HG03354 (cell line): Measurements from ENCODE around the gene ADPRHL1.

Experiments used
- ATAC-seq: cut with Tn5 transposase; IDR thresholded peaks from one replicate; pipeline ENCODE4 v1.9.1; 2021; ENCODE audit warnings: mild to moderate bottlenecking; ENCODE audit not compliant: unreplicated experiment, poor library complexity, severe bottlenecking

The ADPRHL1 gene

DNA sequence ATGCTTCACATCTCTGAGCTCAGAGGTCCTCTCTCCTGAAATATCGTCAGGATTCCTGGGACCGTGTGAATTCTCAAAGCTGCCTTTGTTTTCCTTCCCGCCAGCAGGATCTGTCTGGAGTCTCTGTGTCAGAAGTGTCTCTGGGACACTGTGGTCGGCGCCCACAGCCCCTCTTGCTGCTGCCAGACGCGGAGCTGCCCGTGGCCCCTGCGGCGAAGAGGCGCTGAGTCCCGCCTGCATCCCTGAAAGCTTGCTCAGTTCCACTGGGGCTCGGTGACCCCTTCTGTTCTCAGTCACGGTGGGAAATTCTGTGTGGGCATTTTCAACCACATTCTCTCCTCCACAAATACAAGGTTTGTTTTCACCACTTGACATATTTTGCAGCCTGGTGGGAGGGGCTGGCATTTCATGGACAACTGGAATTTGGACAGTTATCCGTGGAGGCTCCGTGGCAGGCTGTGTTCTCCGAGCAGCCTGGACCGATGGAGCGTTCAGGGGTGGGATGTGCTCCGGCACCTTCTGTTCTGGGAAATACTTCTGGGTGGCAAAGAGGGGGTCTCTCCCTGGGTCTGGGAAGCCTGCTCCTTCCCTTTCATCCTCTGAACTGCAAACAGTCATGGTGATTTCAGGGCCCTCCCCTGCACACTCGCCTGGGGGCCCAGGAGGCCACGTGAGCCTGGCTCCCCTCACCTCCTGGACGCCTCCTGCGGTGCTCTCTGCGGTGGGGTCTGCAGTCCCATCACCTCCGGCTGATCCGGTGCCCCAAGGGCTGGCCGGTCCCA is 46.8 kb downstream of the ADPRHL1 start:
- ATAC-seq: no peak

DNA sequence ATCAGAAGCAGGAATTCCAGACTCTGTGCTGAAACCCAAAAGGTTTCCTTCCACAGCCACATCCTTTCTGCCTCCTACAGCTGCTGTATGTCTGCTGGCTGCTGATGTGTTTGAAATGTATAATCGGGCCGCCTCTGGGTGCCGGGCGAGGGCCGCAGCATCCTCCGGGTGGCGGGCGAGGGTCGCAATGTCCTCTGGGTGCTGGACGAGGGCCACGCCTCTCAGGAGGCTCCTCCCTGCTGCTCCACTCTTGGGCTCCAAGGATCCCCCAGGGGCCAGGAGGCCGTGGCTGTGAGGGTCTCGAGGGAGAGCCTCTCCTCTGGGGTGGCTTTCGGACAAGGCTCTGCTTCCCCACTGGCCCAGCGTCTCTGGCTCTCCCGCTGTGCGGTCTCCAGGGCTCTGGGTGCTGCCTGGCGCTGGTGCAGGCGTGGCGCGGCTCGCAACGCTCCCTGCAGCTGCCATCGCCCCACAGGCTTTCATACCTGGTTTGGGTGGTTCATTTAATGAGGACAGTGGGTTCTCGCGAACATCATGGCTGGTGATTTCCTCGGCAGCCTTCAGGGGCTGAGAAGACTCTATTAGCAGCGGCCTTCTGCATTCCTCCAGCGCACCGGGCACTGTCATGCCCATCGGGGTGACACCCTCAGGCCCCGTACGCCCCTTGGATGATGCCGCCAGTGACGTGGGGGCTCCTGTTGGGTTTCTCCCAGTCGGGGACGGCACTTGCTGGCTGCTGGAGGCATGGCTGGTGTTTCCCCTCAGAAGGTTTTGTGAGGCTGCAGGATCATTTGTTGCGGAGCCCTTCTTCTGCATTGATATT is 47.6 kb downstream of the ADPRHL1 start:
- ATAC-seq: no peak

DNA sequence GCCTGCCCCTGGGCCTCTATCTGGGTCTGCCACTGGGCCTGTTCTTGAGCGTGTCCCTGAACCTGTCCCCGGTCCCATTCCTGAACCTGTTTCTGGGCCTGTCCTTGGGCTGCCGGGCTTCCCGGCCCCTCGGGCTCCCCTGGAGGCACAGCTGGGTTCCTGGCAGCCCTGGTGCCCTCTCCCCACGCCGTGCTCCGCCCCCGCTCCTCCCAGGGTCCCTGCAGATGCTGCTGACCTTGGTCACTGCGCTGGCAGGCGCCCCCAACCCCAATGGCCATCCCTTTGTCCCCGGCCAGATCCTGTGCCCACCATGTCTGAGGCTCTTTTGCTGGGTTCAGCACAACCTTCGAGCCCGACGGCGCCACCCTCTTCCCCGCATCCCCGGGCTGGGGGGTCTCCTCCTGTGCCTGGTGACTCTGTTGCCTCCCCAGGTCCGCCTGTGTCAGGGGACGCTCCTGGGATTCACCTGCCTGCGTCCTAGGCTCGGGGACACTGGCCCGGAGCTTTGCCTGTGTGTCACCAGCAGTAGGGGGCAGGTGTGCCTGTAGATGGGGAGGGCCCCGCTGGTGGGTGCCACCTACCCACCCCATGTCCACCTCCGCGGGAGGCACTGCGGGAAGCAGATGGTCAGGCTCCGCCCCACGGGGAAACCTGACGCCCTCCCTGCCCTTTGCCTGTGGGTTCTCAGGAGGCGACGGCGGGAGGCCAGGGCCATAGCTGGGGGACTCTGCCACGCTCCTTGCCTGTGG is 48.4 kb downstream of the ADPRHL1 start:
- ATAC-seq: no peak

DNA sequence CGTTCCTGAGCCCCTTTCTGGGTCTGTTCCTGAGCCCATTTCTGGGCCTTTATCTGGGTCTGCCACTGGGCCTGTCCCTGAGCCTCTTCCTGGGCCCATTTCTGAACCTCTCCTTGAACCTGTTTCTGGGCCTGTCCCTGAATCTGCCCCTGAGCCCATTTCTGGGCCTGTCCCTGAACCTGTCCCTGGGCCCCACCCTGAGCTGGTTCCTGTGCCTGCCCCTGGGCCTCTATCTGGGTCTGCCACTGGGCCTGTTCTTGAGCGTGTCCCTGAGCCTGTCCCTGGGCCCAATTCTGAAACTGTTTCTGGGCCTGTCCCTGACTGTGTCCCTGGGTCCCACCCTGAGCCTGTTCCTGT is 48.9 kb downstream of the ADPRHL1 start:
- no peak for ATAC-seq

DNA sequence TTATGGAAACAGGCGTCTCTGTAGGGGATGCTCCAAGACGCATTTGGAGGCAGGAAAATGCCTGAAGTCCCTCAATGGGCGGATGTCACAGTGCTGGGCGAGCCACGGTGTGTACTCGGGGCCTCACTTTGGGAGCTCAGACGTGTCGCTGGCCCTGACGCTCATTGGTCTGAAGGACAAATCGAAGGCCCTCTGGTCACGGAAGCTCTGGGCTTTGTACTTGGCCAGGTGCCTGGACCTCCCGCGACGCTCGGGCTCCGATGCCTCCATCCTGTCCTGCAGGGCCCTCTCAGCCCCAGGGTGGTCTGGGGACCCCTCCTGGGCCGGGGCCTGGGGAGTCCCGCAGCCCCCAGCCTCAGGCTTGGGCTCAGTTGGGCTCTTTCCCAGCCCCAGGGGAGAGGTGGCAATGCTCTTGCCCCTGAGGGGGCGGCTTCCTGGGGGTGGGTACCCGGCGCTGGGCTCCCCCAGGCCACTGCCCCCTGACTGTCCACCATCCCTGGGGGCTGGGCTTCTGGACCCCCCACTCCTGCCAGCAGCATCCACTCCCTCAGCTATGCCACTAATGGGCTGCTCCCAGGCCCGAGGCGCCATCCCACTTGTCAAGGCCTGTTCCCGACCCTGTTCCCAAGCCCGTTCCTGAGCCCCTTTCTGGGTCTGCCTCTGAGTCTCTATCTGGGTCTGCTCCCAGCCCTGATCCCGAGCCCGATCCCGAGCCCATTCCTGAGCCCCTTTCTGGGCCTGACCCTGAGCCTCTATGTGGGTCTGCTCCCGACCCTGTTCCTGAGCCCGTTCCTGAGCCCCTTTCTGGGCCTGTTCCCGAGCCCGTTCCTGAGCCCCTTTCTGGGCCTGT is 49.8 kb downstream of the ADPRHL1 start:
- ATAC-seq: no peak

DNA sequence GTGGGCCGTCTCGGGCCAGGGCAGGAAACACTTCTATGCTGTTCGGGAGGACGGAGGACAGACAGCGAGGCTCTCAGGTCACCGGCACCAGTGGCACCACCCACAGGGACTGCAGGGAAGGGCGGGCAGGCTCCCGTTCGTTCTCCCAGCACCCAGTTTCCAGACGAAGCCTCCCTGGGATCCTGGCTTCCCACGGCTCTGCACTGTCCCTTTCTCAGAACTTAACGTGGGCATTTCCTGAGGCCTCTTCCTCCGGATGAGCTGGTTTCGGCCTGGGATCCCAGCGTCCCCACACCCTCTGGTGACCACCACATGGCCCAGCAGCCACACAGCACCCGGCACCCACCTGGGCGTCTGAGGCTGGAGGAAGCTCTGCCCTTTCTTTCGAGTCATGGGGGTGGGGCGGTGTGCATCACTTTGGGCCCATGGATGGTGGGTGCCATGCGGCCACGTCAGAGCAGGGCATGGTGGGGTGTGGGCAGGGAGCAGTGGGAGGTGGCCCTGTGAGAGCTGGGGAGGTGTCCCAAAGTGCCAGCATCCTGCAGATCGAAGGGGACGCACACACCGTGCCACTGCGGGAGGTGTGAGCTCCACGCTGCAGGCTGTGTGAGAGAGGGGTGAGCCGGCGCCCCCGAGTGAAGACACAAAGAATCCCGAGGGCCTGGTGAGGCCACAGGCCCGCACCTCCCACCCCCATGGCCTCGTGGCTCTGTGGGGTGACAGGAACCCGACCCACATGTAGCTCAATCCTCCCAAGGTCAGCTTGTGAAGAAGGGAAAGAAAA is 50.6 kb downstream of the ADPRHL1 start:
- ATAC-seq: no peak

DNA sequence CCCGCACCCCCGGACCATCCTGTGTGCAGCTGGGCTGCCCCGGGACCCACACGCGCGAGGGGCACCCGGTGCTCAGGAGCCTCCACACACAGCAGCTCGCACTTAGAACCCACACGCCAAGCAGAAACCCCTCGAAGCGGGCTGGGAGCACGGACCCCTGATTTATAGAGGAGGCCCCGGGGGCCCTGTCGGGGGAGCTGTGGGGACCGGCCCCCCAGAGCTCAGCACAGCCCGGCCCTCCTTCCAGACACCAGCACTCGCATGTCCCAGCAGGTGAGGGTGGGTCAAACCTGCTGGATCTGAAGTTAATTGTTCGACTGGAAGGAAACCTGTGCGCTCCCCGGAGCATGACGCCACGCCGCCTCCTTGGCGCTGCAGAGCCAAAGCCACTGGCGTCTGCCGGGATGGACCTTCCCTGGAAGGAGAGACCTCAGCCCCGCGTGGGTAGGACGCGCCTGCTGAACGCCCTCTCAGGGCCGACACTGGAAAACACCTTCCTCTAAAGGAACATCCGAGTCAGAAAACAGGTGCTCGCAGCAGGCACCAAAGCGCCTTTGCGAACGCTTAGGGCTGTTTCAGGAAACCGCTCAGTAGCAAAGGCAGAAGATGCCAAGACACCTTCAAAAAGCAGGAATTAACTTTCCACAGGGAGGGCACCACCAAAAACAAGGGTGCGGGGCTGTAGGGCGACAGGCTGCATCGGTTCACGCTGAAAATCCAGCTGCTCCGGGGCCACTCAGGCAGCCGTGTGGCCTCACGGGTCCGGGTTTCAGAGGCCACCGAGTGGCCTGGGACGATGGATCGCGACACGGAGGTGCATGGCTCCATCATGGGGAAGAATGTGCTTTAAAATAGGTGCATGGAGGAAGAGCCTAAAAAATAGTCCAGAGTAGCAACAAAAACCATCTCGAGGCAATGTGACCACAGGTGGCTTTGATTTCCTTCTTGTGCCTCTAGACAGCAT is 51.6 kb downstream of the ADPRHL1 start:
- no peak for ATAC-seq

DNA sequence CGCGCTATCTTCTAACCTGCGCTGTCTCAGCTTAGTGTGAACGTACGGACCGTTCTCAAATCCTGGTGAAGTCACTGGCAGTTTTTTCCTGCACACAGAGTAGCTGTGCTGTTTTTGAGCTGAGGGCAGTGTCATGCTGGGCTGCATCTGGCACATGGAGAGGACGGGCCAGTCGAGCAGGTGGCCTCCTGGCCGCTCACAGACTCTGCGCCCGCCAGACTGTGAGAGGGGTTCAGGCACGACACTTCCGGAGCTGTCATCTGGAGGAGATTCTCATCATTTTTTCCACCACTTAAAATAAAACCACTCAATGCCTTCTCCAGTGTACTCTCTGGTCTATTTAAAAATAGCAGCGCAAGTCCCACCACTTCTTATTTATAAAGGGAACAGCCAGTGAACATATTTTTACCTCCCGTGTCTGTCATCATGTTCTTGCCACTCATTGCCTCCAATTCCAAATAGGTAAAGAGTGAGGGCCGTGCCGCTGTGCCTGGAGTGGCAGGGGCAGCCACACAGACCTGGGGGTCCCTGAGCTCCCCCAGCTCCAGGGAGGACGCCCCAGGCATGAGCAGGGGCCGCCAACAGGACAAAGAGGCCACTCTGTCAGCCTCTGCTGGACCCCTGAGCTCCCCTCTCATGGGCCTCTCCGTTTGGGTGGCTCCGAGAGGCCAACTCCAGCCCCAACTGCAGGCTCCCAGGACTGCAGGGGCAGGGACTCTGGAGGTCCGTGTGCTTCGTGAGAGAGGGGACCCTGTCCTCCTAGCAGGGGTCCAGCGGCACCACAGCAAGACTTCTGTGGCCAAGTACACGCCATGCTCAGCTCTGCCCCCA is 52.5 kb downstream of the ADPRHL1 start:
- ATAC-seq: no peak

DNA sequence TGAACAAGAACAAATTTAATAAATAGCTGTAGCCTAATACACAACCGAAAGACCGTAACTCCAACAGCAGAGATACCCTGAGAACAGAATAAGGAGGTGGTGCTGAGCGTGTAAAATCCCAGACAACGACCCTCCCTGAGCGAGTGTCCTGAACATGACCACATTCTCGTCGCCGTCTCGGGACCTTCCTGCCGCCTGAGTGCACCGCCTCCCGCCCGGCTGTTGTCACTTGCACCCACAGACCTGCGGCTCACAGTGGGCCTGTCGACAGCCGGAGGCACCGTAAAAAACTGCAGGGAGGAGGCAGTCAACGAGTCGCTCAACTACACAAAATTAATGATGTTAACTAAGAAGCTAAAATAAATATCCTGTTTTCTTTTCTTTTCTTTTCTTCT is 53.5 kb downstream of the ADPRHL1 start:
- ATAC-seq: no peak

DNA sequence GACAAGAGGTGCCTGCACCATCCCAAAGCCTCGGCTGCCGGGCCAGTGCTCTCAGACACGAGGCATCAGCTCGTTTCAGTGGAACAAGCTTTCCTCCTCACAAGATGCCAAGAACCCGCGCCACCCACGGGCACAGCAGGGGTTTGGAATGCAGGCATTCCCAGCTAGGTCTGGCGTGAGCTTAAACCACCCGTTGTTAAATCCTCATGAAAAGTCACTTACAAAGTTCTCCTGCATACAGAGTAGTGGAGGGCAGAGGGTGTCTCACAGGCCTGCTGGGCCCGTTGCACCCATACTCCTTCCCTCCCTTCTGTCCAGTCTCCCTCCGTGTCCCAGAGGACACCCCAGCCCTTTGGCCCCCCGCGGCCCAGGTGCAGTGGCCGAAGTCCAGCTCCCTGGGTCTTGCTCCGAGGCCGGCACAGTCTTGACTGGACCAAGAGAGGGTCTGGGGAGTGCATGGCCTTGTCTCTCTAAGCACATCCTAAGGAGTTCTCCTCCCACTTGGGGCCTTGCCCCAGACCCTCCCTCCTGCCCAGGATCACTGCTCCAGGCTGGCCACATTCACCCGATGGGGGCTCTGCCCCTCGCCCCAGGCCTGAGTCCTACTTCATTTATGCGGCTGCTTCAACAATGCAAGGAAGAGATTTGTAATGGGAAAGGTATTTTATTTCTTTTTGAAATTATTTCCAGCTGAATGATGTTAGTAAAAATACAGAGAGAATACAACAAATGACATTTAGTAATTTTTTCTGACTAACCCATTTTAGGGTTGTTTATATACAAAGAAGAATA is 54.1 kb downstream of the ADPRHL1 start:
- ATAC-seq: no peak

DNA sequence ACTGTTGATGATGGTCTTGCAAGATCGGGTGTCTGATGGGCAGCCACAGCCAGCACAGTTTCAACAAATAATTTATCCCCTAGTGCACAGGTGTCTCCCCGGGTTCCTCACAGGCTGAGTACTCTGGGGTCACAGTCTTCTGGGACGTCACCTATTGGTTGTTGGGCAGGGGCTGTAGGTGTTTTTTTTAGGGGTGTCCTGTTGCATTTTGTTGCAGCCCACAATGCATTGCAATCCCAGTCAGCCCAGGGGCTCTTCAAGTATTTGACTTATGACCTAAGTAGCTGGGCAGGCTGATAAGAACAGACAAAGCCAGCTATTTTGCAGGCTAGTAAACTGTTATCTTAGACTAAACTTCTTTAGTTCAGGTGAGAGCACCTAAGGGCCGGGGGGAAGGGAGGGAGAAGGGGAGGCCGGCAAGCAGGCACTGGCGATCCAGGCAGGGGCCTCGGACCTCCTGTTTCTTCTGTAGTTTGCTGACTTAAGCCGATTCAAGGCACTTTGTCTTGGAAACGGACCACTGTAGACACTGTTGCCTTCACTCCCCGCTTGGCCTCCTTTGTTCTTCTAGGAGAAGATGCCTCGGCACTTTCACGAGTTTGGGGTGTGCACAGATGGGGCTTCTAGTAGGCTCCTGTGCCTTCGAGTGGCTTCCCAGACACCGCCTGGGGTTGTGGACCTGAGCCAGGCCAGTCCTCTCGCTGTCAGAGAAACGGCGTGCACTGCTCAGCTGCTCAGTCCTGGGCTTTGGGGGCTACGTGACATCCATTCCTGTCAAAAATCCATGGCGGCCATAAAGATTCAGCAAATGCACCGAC is 55.5 kb downstream of the ADPRHL1 start:
- no peak for ATAC-seq

DNA sequence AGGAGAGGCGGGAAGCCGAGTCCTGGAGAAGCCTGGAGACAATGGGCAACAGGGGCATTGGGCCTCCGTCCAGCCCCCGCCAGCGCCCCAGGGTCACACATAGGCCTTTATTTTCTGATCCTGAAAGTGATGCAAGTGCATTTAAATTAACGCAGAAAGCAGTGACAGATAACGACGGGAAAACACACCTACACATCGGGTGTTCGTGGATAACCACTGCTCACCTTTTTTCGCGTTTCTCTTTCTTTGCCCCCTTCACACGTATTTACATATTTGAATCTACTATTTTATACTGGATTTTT is 59.0 kb downstream of the ADPRHL1 start:
- no peak for ATAC-seq

DNA sequence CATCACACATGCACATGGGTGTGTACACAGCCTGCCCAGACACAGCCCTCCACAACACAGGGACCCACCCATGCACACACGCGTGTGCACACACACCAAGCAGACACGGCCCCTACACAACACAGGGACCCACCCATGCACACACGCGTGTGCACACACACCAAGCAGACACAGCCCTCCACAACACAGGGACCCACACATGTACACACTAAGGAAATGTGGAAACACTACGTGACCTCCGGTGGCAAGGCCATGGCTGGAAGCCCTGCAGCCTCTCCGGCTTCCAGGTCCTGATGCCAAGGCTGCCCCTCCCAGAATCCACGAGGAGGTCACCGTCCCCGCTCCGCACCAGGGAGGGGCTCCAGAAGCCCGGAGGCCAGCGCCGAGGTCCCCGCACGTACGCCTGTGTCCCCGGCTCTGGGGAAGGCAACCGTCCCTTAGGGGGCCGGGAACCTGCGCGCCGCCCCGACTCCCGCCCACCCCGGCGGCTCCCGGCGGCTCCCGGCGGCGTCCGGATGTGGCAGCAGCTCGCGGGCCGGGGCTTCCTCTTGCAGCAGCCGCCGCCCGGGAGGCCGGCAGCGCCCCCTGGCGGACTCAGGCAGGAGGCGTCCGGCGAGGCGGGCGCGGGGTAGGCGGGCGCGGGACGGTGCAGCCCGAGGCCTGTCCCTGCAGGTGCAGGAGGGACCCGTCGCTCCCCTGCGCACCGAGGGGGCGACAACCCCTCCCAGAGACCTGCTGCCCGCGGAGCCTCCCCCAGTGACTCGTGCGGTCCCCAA is 59.5 kb downstream of the ADPRHL1 start:
- peak; percentile 95 for ATAC-seq

DNA sequence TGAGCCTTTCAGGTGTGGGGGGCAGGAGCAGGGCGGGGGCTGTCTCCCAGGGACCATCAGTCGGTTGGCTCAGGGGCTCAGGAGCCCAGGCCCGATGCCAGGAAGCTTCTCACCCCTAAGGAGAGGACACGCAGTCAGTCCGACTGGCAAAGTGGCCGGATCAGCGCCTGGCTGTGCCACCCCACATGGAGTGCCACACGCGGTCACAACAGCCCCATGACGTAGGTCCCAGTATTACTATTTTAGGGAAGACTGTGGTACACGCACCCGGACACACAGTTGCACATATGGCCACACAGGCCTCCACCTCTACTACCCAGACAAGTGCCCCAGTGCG is 60.1 kb downstream of the ADPRHL1 start:
- no peak for ATAC-seq

DNA sequence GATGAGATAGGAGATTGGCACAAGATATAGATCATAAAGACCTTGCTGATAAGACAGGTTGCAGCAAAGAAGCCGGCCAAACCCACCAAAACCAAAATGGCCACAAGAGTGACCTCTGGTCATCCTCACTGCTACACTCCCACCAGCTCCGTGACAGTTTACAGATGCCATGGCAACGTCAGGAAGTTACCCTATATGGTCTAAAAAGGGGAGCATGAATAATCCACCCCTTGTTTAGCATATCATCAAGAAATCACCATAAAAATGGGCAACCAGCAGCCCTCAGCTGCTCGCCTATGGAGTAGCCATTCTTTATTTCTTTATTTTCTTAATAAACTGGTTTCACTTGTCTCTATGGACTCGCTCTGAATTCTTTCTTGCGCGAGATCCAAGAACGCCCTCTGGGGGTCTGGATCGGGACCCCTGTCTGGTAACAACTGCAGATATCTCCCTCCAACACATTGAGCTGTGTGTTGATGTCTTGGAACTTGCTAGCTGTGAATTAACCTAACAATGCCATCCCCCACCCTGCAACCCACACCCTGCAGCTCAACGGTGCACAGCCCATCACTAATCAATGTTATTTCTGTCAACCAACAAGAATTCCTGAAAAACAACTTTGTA is 62.3 kb downstream of the ADPRHL1 start:
- ATAC-seq: no peak
